NK-92 treated with Interleukin-12 subunit alpha and Interleukin-12 subunit beta, amount 100 ng/mL, for 24 hours (cell line): ENCODE data around the gene SMYD4.
"Not testable (repeated sequence)": the region's sequence is repeated elsewhere in the genome, so short reads cannot be mapped to it uniquely, and the experiment has no call there.

Source experiments
- DNase-seq: peaks from one replicate; lab custom pipeline; 2025; lab: John Stamatoyannopoulos, UW

The SMYD4 gene

GRCh38 chr17:1829592-1830257 is at the start of gene SMYD4, which contains the start of gene RPA1:
Gene SMYD4, minus strand, starts transcription at chr17:1829902. Its CDS starts 1,908 bp downstream, at chr17:1827994.
Gene RPA1, plus strand, starts transcription at chr17:1830005. Its CDS starts 89 bp downstream, at chr17:1830094.
- peak; percentile 48 for DNase-seq

DNA sequence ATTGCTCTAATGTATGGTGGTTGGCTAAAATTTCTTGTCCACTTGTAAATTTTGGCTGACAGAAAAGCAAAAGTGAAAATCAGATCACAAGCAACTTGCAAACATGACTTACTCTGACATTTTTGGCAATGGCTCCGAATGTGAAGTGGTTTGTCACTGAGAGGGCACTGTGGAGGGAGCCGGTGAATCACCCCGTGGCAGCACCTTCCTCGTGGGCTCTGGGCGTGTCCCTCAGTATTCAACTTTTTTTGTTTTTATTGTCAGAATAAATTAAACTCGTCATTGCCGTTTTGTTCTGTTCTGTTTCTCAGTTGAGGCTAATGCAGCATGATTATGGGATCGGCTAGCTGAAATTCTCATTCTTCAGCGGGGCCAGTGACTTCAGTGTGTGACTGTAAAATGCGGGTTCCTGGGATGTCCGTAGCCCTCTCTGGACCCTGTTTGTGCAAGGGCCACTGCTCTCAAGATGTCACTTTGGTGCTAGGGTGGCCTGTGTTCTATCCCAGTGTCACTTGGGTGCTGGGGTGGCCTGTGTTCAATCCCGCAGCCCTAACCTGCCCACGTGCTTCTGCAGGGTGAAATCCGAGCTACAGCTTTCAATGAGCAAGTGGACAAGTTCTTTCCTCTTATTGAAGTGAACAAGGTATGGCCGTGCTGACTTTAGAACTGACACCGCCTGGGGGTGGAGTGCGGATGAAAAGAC is 48.9 kb upstream of the SMYD4 start:
- no peak for DNase-seq

- no peak for DNase-seq
Measured at GRCh38 chr17:1875597-1875996, 45.9 kb upstream of the SMYD4 start.

DNA sequence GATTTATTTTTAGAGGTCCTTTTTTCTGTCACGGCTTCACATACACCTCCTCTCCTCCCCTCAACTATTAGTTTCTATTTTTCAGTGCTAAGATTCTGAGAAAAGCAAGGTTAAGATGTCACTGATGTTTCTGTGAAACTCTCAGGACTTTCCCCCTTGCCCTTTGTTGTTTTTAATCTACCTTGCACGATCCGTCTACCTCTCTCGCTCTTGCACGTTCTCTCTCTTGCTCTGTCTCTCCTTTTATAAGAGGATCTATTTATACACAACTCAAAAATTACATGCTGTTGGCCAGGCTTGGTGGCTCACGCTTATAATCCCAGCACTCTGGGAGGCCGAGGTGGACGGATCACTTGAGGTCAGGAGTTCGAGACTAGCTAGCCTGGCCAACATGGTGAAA is 43.7 kb upstream of the SMYD4 start:
- DNase-seq = no peak

DNA sequence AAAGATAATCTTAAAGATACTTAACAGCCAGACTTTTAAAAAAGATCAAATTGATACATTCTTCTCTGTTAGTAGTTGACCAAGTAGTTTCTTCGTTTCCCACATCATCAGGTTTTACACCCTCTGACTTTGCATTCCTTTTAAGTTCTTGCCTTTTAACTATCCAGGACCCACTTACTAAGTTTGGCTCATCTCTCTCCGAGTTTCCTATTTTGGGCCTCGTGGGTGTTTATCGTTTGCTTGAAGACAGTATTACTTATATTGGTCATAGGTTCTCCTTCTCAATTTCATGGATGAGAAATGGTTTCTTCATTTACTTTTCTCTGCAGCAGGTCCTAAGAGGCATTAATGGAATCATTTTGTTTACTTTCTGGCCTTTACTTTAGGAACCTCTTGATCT is 43.3 kb upstream of the SMYD4 start:
- no peak for DNase-seq

DNA sequence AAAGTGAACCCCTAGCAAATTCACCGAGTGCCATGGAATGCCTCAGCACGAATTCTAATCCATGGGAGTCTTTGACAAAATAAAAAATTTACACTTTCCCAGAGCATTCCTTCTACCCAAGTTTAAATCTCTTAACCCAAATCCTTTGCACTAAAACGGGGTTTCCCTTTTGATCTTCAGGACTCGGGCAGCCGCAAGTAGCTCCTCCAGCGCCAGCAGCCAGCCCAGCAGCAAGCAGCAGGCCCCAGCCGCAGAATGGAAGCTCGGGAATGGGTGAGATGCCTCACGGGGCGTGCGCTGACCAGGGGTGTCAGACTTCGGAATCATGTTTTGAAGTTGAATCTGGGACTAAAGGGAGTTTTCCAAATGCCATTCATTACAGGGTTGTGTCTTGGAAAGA is 42.6 kb upstream of the SMYD4 start:
- DNase-seq = no peak

DNA sequence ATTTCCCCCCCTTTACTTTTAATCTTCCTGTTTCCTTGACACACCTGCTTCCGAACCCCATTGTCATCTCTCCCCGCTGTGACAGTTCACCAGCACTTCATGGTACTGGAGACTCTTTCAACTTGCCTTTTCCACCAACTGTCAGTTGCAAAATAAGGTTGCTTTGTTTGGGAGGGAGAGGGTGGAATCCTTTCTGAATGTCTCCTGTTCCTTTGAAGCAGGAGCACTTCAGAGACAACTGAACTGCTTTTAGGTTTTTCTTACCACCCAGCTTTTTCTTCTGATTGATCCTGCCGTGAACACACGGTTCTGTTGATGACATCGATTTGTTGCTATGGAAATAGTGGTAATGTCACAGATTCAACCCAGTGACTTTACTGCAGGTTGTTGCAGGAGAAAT is 42.1 kb upstream of the SMYD4 start:
- DNase-seq = no peak

- no peak for DNase-seq
Measured at GRCh38 chr17:1870592-1870991, 40.9 kb upstream of the SMYD4 start.

- DNase-seq = no peak
Measured at GRCh38 chr17:1868090-1868489, 38.4 kb upstream of the SMYD4 start.

DNA sequence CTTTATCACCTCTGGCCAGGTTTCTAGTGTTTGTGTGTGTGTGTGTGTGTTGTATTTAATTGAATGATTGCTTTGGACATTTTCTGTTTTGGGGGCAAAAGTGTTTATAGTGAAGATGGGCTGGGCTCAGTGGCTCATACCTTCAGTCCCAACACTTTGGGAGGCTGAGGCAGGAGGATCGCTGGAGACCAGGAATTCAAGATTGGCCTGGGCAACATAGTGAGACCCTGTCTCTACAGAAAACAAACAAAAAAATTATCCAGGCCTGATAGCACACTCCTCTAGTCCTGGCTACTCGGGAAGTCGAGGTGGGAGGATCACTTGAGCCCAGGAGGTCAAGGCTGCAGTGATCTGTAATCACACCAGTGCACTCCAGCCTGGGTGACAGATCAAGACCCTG is 37.6 kb upstream of the SMYD4 start:
- no peak for DNase-seq

GRCh38 chr17:1865252-1866037 is 35.7 kb upstream of the SMYD4 start:
- DNase-seq = no peak

- no peak for DNase-seq
Measured at GRCh38 chr17:1861391-1862010, 31.8 kb upstream of the SMYD4 start.

GRCh38 chr17:1860978-1861377 is 31.3 kb upstream of the SMYD4 start:
- DNase-seq = no peak

GRCh38 chr17:1856462-1856861 is 26.8 kb upstream of the SMYD4 start:
- DNase-seq = not testable (repeated sequence)

- no peak for DNase-seq
Measured at GRCh38 chr17:1853698-1854097, 24.0 kb upstream of the SMYD4 start.

- DNase-seq = no peak
Measured at GRCh38 chr17:1852327-1852726, 22.6 kb upstream of the SMYD4 start.

GRCh38 chr17:1847191-1847590 is 17.5 kb upstream of the SMYD4 start:
- no peak for DNase-seq

DNA sequence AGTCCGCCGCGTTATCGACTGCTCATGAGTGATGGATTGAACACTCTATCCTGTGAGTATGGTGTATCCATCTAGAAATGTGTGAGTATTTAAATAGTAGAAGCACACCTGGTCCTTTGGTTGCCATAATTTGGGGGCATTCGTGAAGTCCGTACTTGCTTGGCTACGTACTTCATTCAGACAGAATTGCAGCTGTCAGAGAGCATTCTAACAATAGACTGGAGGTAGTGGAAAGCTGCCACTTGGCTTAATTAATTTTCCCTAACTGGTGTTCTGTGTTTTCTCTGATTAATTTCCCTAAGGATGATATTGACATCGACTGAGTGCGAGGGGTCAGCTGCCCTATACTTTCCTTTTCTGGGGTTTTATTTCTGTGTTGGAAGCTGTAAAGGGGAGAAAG is 14.2 kb upstream of the SMYD4 start:
- no peak for DNase-seq

- no peak for DNase-seq
Measured at GRCh38 chr17:1839516-1839915, 9.8 kb upstream of the SMYD4 start.

DNA sequence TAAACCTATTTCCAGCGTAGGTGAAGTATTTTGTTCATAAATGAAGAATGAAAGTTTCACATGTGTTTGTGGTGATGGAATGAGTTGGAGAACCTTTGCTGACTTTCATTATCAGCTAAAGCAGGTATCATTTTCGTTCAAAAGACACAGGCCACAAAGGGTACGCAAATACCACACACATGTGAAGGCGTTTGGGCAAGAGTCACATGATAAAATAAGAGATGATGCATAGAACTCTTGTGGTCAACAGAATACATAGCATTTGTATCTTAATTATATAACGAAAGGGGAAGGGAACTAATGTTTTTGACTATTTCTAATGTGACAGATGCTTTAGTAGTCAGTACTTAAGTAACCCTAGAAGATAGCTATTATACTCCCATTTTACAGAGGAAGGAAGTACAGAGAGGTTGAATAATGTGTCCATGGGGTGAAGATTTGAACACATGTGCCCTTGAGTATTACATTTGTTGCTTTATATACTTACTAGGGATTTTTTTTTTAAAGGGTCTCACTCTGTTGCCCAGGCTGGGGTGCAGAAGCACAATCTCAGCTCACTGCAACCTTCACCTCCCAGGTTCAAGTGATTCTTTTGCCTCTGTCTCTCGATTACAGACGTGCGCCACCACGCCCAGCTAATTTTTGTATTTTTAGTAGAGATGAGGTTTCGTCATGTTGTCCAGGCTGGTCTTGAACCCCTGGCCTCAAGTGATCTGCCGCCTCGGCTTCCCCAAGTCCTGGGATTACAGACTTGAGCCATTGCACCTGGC is 4.9 kb upstream of the SMYD4 start:
- no peak for DNase-seq

DNA sequence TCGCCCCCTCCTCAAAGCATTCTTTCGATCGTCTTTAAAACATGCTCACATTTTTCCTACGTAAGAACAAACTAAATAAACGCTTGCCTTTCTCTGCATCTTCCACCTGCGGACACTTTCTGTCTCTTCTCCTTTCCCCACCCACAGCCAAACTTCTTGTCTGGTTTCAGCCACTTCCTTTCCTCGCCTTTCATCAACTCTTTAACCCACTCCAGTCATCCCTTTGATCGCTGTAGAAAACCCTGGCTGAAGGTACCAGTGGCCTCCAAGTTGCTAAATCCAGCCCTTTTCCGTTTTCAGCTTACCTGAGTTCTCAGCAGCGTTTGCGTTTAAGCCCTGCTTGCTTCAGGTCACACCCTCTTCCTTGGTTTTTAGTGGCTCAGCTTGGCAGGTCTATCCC is 586 bp upstream of the SMYD4 start:
- no peak for DNase-seq

DNA sequence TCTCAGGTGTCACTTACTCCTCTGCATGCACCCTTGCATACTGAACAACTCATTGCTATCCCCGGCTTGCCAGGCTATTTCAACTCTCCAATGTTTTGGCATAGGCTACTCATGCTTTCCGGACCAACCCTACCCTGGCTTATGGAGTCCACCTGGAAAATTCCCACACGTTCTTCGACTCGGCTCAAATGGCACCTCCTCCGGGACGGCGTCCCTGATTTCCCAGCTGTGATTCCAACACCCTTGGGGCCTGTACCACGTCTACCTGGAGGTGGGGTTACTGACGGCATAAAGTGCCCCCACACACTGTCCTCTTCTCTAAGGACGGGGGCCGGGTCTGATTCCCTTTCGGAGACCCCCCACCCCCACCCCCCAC is 498 bp downstream of the SMYD4 start:
- DNase-seq = no peak
